H1 (cell line): ENCODE data around the gene RGL1. TPM values are rescaled to one million over a fixed set of nuclear protein-coding genes. Genes with fewer than 3 reads are reported as not detected.

Experiments used
- CTCF ChIA-PET: fragments of 300-600 bp; sonication (Branson Sonifier 250); formaldehyde crosslinking; loops from one replicate; lab custom pipeline; 2021; ENCODE audit not compliant: partially characterized antibody; lab: Charles Lee
- POLR2A ChIA-PET: fragments of 300-600 bp; sonication (Branson Sonifier 250); formaldehyde crosslinking; loops from one replicate; lab custom pipeline; 2021; ENCODE audit warnings: inconsistent platforms; ENCODE audit not compliant: partially characterized antibody; lab: Charles Lee
- DNase-seq, 2 experiments: peaks; one replicate each; pipeline versions ENCODE4 v3.0.0 to v3.0.0-alpha.2; 2010 to 2022; ENCODE audit warnings: low spot score in 2 of 2, low read depth in 1 of 2, mixed read lengths in 1 of 2
- FAIRE-seq: peaks from 2 replicates; lab custom pipeline; 2011; peaks lifted over from hg19 to GRCh38; lab: Jason Lieb, UNC
- H2AFZ ChIP-seq: 2 replicates; pipeline ENCODE4 v1.8.1; 2012; ENCODE audit warnings: low read length, inconsistent platforms
- H2AK5ac ChIP-seq: 2 replicates; pipeline ENCODE4 v1.6.1; 2013; ENCODE audit warnings: low read depth, low read length
- H2BK120ac ChIP-seq: replicated peaks from 2 replicates; pipeline ENCODE3; 2013; ENCODE audit warnings: low read depth, low read length, inconsistent platforms
- H2BK12ac ChIP-seq: 2 replicates; pipeline ENCODE4 v1.6.1; 2013; ENCODE audit warnings: low read depth, low read length
- H2BK15ac ChIP-seq: 2 replicates; pipeline ENCODE4 v1.6.1; 2013; ENCODE audit warnings: low read length
- H2BK20ac ChIP-seq: 2 replicates; pipeline ENCODE4 v1.6.1; 2013; ENCODE audit warnings: low read length
- H2BK5ac ChIP-seq: 2 replicates; pipeline ENCODE4 v1.6.1; 2013; ENCODE audit warnings: low read depth, low read length
- H3K14ac ChIP-seq: 2 replicates; pipeline ENCODE4 v1.6.1; 2013; ENCODE audit warnings: inconsistent platforms; ENCODE audit not compliant: insufficient read length
- H3K18ac ChIP-seq: 2 replicates; pipeline ENCODE4 v1.6.1; 2013; ENCODE audit warnings: low read length; ENCODE audit errors: extremely low read depth
- H3K23ac ChIP-seq: 2 replicates; pipeline ENCODE4 v1.6.1; 2013; ENCODE audit warnings: inconsistent platforms; ENCODE audit not compliant: insufficient read length
- H3K23me2 ChIP-seq: 2 replicates; pipeline ENCODE4 v1.6.1; 2013; ENCODE audit warnings: low read depth, low read length
- H3K27ac ChIP-seq: 2 replicates; pipeline ENCODE4 v1.6.1; 2011; ENCODE audit warnings: low read depth, low read length, inconsistent platforms
- H3K27me3 ChIP-seq, 4 experiments: replicated peaks in 1 of 4; 1 replicate in 1 of 4; 2 replicates in 3 of 4; pipeline versions ENCODE4 v1.6.1 to v1.8.1; 2011 to 2013; ENCODE audit warnings: low read length in 3 of 4, mild to moderate bottlenecking in 3 of 4, inconsistent platforms in 2 of 4, mixed read lengths in 2 of 4, moderate library complexity in 1 of 4; ENCODE audit not compliant: control insufficient read depth in 3 of 4, insufficient read depth in 3 of 4; ENCODE audit errors: extremely low read depth in 1 of 4
- H3K36me3 ChIP-seq, 4 experiments: 2 replicates each; pipeline versions ENCODE4 v1.6.1 to v1.8.1; 2011 to 2013; ENCODE audit warnings: mild to moderate bottlenecking in 4 of 4, low read length in 3 of 4, moderate library complexity in 2 of 4, control low read depth in 1 of 4, inconsistent platforms in 1 of 4; ENCODE audit not compliant: insufficient read depth in 4 of 4, control insufficient read depth in 2 of 4
- H3K4ac ChIP-seq: replicated peaks from 2 replicates; pipeline ENCODE3; 2013; ENCODE audit warnings: low read length, low read depth, mixed read lengths, inconsistent platforms; ENCODE audit not compliant: insufficient read length
- H3K4me1 ChIP-seq, 4 experiments: replicated peaks in 1 of 4; 1 replicate in 1 of 4; 2 replicates in 3 of 4; pipeline versions ENCODE4 v1.6.1 to v1.8.1; 2011 to 2013; ENCODE audit warnings: low read length in 3 of 4, inconsistent platforms in 2 of 4, mixed read lengths in 1 of 4; ENCODE audit not compliant: insufficient read depth in 4 of 4, control insufficient read depth in 3 of 4
- H3K4me2 ChIP-seq, 2 experiments: 2 replicates each; pipeline versions ENCODE4 v1.6.1 to v1.8.1; 2011 to 2013; ENCODE audit warnings: low read depth in 2 of 2, low read length in 2 of 2, control low read depth in 1 of 2, inconsistent platforms in 1 of 2, mild to moderate bottlenecking in 1 of 2; ENCODE audit not compliant: insufficient read depth in 1 of 2
- H3K4me3 ChIP-seq, 4 experiments: fragments of 200-600, 300-600 bp in 1 of 4; sonication (generic), shearing (Covaris generic), sonication (Bioruptor Twin) in 1 of 4; 2 replicates each; pipeline versions ENCODE4 v1.5.1 to v1.8.1; 2011 to 2016; ENCODE audit warnings: low read length in 4 of 4, low read depth in 3 of 4, control low read depth in 2 of 4, inconsistent platforms in 2 of 4, mild to moderate bottlenecking in 2 of 4, mixed read lengths in 1 of 4, moderate library complexity in 1 of 4; ENCODE audit not compliant: insufficient read depth in 2 of 4; ENCODE audit errors: extremely low read depth in 1 of 4
- H3K56ac ChIP-seq: replicated peaks from 2 replicates; pipeline ENCODE3; 2013; ENCODE audit warnings: low read depth, mild to moderate bottlenecking, mixed read lengths, low read length, inconsistent platforms; ENCODE audit not compliant: insufficient read length
- H3K79me1 ChIP-seq: 2 replicates; pipeline ENCODE4 v1.6.1; 2013; ENCODE audit warnings: low read depth, low read length, control low read depth
- H3K79me2 ChIP-seq, 2 experiments: 2 replicates each; pipeline versions ENCODE4 v1.6.1 to v1.8.1; 2012 to 2013; ENCODE audit warnings: low read length in 2 of 2, mild to moderate bottlenecking in 2 of 2, inconsistent platforms in 1 of 2; ENCODE audit not compliant: insufficient read depth in 2 of 2, control insufficient read depth in 1 of 2
- H3K9ac ChIP-seq, 4 experiments: replicated peaks in 1 of 4; 1 replicate in 1 of 4; 2 replicates in 3 of 4; pipeline versions ENCODE4 v1.6.1 to v1.8.1; 2011 to 2013; ENCODE audit warnings: low read depth in 3 of 4, low read length in 3 of 4, control low read depth in 2 of 4, mild to moderate bottlenecking in 2 of 4, moderate library complexity in 2 of 4, inconsistent platforms in 1 of 4; ENCODE audit errors: extremely low read depth in 1 of 4
- H3K9me3 ChIP-seq, 2 experiments: 2 replicates each; pipeline versions ENCODE4 v1.6.1 to v1.8.1; 2012 to 2013; ENCODE audit warnings: mild to moderate bottlenecking in 2 of 2, moderate library complexity in 2 of 2, control low read depth in 1 of 2, inconsistent platforms in 1 of 2, low read depth in 1 of 2, low read length in 1 of 2, mixed read lengths in 1 of 2; ENCODE audit not compliant: insufficient read depth in 2 of 2
- H4K20me1 ChIP-seq, 2 experiments: replicated peaks in 1 of 2; 2 replicates each; pipeline versions ENCODE3 to v1.8.1; 2011 to 2013; ENCODE audit warnings: inconsistent platforms in 2 of 2, low read length in 2 of 2, mild to moderate bottlenecking in 1 of 2; ENCODE audit not compliant: insufficient read depth in 2 of 2, control insufficient read depth in 1 of 2
- H4K5ac ChIP-seq: 2 replicates; pipeline ENCODE4 v1.6.1; 2013; ENCODE audit warnings: low read length, low read depth, mixed read lengths, inconsistent platforms; ENCODE audit not compliant: insufficient read length
- H4K8ac ChIP-seq: 2 replicates; pipeline ENCODE4 v1.8.0; 2013; ENCODE audit warnings: mild to moderate bottlenecking, moderate library complexity, low read length, inconsistent platforms; ENCODE audit not compliant: insufficient read depth; ENCODE audit errors: extremely low read depth
- H4K91ac ChIP-seq: replicated peaks from 2 replicates; pipeline ENCODE3; 2013; ENCODE audit warnings: low read length, mixed read lengths, inconsistent platforms; ENCODE audit not compliant: insufficient read length
- BACH1 ChIP-seq: IDR thresholded peaks from 2 replicates; pipeline ENCODE4 v1.6.1; 2012; ENCODE audit warnings: low read length, improper control_type of control experiment
- CHD1 ChIP-seq: IDR thresholded peaks from 2 replicates; pipeline ENCODE4 v1.6.1; 2012; ENCODE audit warnings: low read depth, low read length, improper control_type of control experiment
- CHD2 ChIP-seq: IDR thresholded peaks from 2 replicates; pipeline ENCODE4 v1.6.1; 2012; ENCODE audit warnings: low read length, improper control_type of control experiment
- CTBP2 ChIP-seq: IDR thresholded peaks from 2 replicates; pipeline ENCODE4 v1.7.0; 2011; ENCODE audit warnings: borderline replicate concordance, mild to moderate bottlenecking, moderate library complexity, mixed read lengths, low read length; ENCODE audit not compliant: insufficient read depth, insufficient read length
- GTF2F1 ChIP-seq: IDR thresholded peaks from 2 replicates; pipeline ENCODE4 v1.6.1; 2012; ENCODE audit warnings: low read depth, low read length, improper control_type of control experiment, borderline replicate concordance
- KDM5A ChIP-seq: fragments of 200-600 bp; IDR thresholded peaks from 2 replicates; pipeline ENCODE4 v1.7.1; 2012; ENCODE audit warnings: mild to moderate bottlenecking, low read length, inconsistent platforms, mixed read lengths
- NANOG ChIP-seq: IDR thresholded peaks from 2 replicates; pipeline ENCODE4 v1.6.1; 2011; ENCODE audit warnings: low read length, low read depth, mild to moderate bottlenecking, inconsistent platforms; ENCODE audit not compliant: insufficient read depth, poor library complexity, severe bottlenecking
- TAF7 ChIP-seq: optimal IDR thresholded peaks from 2 replicates; pipeline ENCODE3; 2011; ENCODE audit warnings: low read depth, mild to moderate bottlenecking, inconsistent platforms, low read length, moderate library complexity, borderline replicate concordance
- ZNF274 ChIP-seq: IDR thresholded peaks from 2 replicates; pipeline ENCODE4 v1.7.0; 2012; ENCODE audit warnings: low read length, borderline replicate concordance; ENCODE audit errors: extremely low read depth
- whole genome bisulfite sequencing, 2 experiments: shearing (Covaris generic) in 1 of 2; methylation state at CpG; one replicate each; pipeline versions ENCODE4 v1.1.6 to v1.1.7; 2013 to 2015; ENCODE audit warnings: low lambda C conversion rate in 2 of 2, mixed read lengths in 2 of 2, inconsistent platforms in 1 of 2, low coverage in 1 of 2, missing lambda C conversion rate in 1 of 2; ENCODE audit not compliant: insufficient replicate concordance in 2 of 2, insufficient coverage in 1 of 2, insufficient read length in 1 of 2; ENCODE audit errors: extremely low coverage in 1 of 2, missing lambda C conversion rate in 1 of 2; 5-methylcytosine and 5-hydroxymethylcytosine counted together
- polyA plus RNA-seq, 7 experiments: library from polyadenylated mRNA; depleted of rRNA in 3 of 7; stranded (reverse) in 5 of 7; unstranded in 2 of 7; fragments of >200 nt in 5 of 7; fragments of 200-250 nt in 2 of 7; gene quantifications; 1 replicate in 5 of 7; 2 replicates in 1 of 7; 4 replicates in 1 of 7; pipeline versions ENCODE4 v1.2.1 to v1.2.3, GENCODE V29; 2011 to 2013; ENCODE audit warnings: missing spikeins in 2 of 7, mixed read lengths in 2 of 7
- total RNA-seq: library from RNA; stranded (reverse); fragmentation: NEBNext Ultra II Directional; extraction: Animal tissue kit (Norgen Biotek cat#: 25700); gene quantifications from 2 replicates; pipeline ENCODE4 v1.2.1, GENCODE V29; 2021

The RGL1 gene
- total and polyA plus RNA-seq, 2 of the 8 experiments (the other 6 are each of a cell fraction or from before 2014, with no cell fraction given): 0.98 to 2.4 TPM

DNA sequence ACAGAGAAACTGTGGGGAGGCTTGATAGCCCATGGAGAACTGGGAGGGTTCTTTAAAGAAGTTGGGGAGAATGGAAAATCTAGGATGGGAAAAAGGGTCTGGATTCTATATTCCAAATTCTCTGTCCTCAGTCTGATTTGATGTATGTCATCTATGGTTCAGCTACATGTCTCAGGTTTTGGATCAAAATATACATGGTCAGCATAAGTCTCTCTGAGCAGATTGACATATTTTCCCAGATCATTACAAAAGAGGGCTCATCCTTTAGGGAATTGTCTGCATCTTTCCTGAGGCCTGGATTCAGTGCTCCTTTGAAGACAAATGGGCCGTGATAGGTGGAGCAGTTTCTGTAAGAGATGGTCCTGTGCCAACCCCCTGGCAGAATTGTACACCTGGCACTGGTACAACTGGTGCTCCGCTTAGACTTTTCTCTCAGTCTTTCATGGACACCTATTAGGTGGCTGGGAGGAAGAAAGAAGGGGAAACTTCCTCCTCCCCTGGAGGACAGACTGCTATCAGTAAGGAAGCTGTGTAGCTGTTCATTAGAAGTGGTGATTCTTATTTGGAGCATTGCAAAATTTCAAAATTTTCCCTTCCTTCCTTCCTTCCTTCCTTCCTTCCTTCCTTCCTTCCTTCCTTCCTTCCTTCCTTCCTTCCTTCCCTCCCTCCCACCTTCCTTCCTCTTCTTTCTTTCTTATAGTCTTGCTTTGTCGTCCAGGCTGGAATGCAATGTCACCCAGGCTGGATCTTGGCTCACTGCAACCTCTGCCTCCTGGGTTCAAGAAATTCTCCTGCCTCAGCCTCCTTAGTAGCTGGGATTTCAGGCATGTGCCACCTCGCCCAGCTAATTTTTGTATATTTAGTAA is 26.1 kb upstream of the RGL1 start:
- Histone ChIP-seq H4K20me1 (no peaks in the 10 kb centered on the region), H2BK20ac (no peak overlapping the region), H3K4me2 (no peak overlapping the region), H3K56ac (no peak overlapping the region), H3K23me2 (no peaks in the 10 kb centered on the region), H2BK15ac (no peak overlapping the region), H3K27ac (no peak overlapping the region), H3K14ac (no peak overlapping the region), H3K9me3 (peaks cover 11% of the 10 kb centered on the region in 2 experiments; a peak in 3 of 4 replicates), H3K18ac (no peak overlapping the region), H2BK120ac (no peak overlapping the region), H3K4me3 (no peak overlapping the region), H3K27me3 (no peaks in the 10 kb centered on the region), H4K8ac (no peak overlapping the region), H2BK5ac (no peak overlapping the region), H2AFZ (no peak overlapping the region), H2BK12ac (no peak overlapping the region), H3K4me1 (peaks cover 0 to 3% (median 0%) of the 10 kb centered on the region in 4 experiments; a peak in 1 of 7 replicates), H3K79me2 (no peaks in the 10 kb centered on the region), H4K5ac (no peak overlapping the region), H3K9ac (no peak overlapping the region), H3K79me1 (no peaks in the 10 kb centered on the region), H3K4ac (no peak overlapping the region), H3K36me3 (no peaks in the 10 kb centered on the region), H3K23ac (no peak overlapping the region), H2AK5ac (no peak overlapping the region), H4K91ac (no peak overlapping the region)
- POLR2A ChIA-PET: interaction anchor here (1.3 kb wide), 1 partner anchor 9 kb away, joined by 3 read pairs; no protein-coding TSS in a partner anchor
- DNase-seq (no peak), FAIRE-seq (no peak)
- 81% methylated on average over 4 of the region's 4 CpGs; no CpG with 5 or more reads in 1 of the 2 experiments for WGBS, 2 experiments
- CTCF ChIA-PET: no interaction called here
- TF ChIP-seq ZNF274 (no peak), CTBP2 (no peak), BACH1 (no peak), NANOG (no peak), KDM5A (no peak), TAF7 (no peak), CHD1 (no peak), CHD2 (no peak), GTF2F1 (no peak)
